ENCODE results near the gene GALNT9.

DNA sequence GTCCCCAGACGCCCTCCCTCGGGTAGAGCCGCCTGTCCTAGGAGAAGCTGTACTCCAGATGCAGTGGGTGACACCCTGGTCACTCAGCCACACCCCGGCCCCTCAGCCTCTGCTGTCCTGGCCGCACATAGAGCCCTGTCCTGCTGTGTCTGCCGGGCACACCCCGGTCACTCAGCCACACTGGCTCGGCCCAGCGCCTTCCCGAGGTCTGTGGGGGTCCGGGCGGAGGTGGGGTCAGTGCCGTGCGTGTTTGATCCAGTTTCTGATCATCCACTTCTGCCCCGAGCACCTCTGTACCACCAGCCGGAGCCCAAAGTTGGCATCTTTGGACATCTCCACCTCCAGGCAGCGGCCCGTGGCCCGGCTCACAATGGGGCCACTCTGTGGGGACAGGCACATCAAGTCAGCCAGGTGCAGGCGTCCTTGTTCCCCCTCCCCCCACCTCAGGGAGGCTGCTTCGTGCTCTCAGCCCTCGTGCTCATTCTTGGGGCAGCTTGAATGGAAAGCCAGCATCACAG, 132.5 kb downstream of the GALNT9 start:
- TF ChIP-seq, protein P1, sequence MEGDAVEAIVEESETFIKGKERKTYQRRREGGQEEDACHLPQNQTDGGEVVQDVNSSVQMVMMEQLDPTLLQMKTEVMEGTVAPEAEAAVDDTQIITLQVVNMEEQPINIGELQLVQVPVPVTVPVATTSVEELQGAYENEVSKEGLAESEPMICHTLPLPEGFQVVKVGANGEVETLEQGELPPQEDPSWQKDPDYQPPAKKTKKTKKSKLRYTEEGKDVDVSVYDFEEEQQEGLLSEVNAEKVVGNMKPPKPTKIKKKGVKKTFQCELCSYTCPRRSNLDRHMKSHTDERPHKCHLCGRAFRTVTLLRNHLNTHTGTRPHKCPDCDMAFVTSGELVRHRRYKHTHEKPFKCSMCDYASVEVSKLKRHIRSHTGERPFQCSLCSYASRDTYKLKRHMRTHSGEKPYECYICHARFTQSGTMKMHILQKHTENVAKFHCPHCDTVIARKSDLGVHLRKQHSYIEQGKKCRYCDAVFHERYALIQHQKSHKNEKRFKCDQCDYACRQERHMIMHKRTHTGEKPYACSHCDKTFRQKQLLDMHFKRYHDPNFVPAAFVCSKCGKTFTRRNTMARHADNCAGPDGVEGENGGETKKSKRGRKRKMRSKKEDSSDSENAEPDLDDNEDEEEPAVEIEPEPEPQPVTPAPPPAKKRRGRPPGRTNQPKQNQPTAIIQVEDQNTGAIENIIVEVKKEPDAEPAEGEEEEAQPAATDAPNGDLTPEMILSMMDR (IDR thresholded peaks at IDR 0.05; ENCODE audit: borderline replicate concordance, extremely low read depth, low read length, poor library complexity, severe bottlenecking), result no peak
- TF ChIP-seq EZH2 (IDR thresholded peaks at IDR 0.05; ENCODE audit: borderline replicate concordance, low read depth, low read length, severe bottlenecking), result no peak

All from DND-41 (cell line).